HepG2 (cell line): ENCODE data around the gene KRT1. TPM values are rescaled to one million over a fixed set of nuclear protein-coding genes. Genes with fewer than 3 reads are reported as not detected.

ENCODE experiments used
- ATAC-seq: fragments of 200-7000 bp; cut with Tn5 transposase; 3 replicates; pipeline ENCODE4 v1.9.1; 2020; ENCODE audit warnings: mild to moderate bottlenecking, moderate library complexity
- BruUV-seq: library from RNA; stranded (reverse); fragments of 400-500 nt; replicated peaks from 2 replicates; lab custom pipeline; 2021; lab: Mats Ljungman, UMichigan
- CTCF ChIA-PET: fragments of 300-600 bp; formaldehyde crosslinking; extraction: SDS; loops from one replicate; lab custom pipeline; 2021; ENCODE audit warnings: low total read pairs, inconsistent platforms, low intra/inter-chr PET ratio; lab: Yijun Ruan, JAX
- POLR2A ChIA-PET: fragments of 350-600 bp; sonication (Branson Sonifier 250); formaldehyde crosslinking; loops from one replicate; lab custom pipeline; 2020; ENCODE audit warnings: antibody characterized with exemption, inconsistent platforms; lab: Yijun Ruan, JAX
- DNase-seq: peaks from one replicate; pipeline ENCODE4 v3.0.0-alpha.2; 2015; ENCODE audit warnings: low spot score
- FAIRE-seq: peaks from 3 replicates; lab custom pipeline; 2011; peaks lifted over from hg19 to GRCh38; lab: Jason Lieb, UNC
- H2AFZ ChIP-seq: one replicate; pipeline ENCODE4 v1.6.1; 2011; ENCODE audit warnings: low read length, inconsistent platforms
- H3K27ac ChIP-seq: fragments of 300-600 bp; 3 replicates; pipeline ENCODE4 v1.8.0; 2011; ENCODE audit warnings: mixed run types, mild to moderate bottlenecking, mixed read lengths, low read length, inconsistent platforms; ENCODE audit not compliant: insufficient read depth; ENCODE audit errors: extremely low read length
- H3K27me3 ChIP-seq, 2 experiments: fragments of 200-600 bp in 1 of 2; 2 replicates in 1 of 2; 3 replicates in 1 of 2; pipeline versions ENCODE4 v1.6.0 to v1.8.0; 2011; ENCODE audit warnings: low read length in 2 of 2, mild to moderate bottlenecking in 2 of 2, moderate library complexity in 2 of 2, inconsistent platforms in 1 of 2; ENCODE audit not compliant: insufficient read depth in 2 of 2, control insufficient read depth in 1 of 2
- H3K36me3 ChIP-seq, 2 experiments: fragments of 200-600 bp in 1 of 2; replicated peaks in 1 of 2; 2 replicates in 1 of 2; 3 replicates in 1 of 2; pipeline versions ENCODE4 v1.5.1 to v1.8.0; 2011; ENCODE audit warnings: low read length in 2 of 2, inconsistent platforms in 1 of 2; ENCODE audit not compliant: insufficient read depth in 2 of 2, control insufficient read depth in 1 of 2
- H3K4me1 ChIP-seq: 2 replicates; pipeline ENCODE4 v1.5.1; 2012; ENCODE audit warnings: low read length, inconsistent platforms; ENCODE audit not compliant: insufficient read depth
- H3K4me2 ChIP-seq: 2 replicates; pipeline ENCODE4 v1.6.0; 2011; ENCODE audit warnings: low read depth, low read length, inconsistent platforms
- H3K4me3 ChIP-seq, 3 experiments: fragments of 200-600 bp in 1 of 3; sonication (generic), shearing (Covaris generic) in 1 of 3; replicated peaks in 1 of 3; 2 replicates each; pipeline ENCODE4 v1.5.1; 2011 to 2016; ENCODE audit warnings: low read length in 3 of 3, inconsistent platforms in 2 of 3, low read depth in 2 of 3, mild to moderate bottlenecking in 2 of 3, control low read depth in 1 of 3, mixed read lengths in 1 of 3; ENCODE audit not compliant: insufficient read depth in 1 of 3
- H3K79me2 ChIP-seq: one replicate; pipeline ENCODE4 v1.6.1; 2011; ENCODE audit warnings: low read length, inconsistent platforms; ENCODE audit not compliant: insufficient read depth
- H3K9ac ChIP-seq: 2 replicates; pipeline ENCODE4 v1.6.0; 2011; ENCODE audit warnings: mild to moderate bottlenecking, low read depth, low read length, inconsistent platforms; ENCODE audit not compliant: insufficient read depth
- H3K9me3 ChIP-seq: 2 replicates; pipeline ENCODE4 v1.5.1; 2012; ENCODE audit warnings: mild to moderate bottlenecking, low read length
- H4K20me1 ChIP-seq: 2 replicates; pipeline ENCODE4 v1.6.0; 2011; ENCODE audit warnings: inconsistent platforms, mild to moderate bottlenecking, low read length, moderate library complexity; ENCODE audit not compliant: insufficient read depth
- CBX1 ChIP-seq: IDR thresholded peaks from one replicate; pipeline ENCODE4 v1.6.1; 2016; ENCODE audit warnings: antibody characterized with exemption, low read depth
- CHD4 ChIP-seq: fragments of 200-600 bp; sonication (generic); IDR thresholded peaks from 2 replicates; pipeline ENCODE4 v1.7.0; 2017; ENCODE audit warnings: mild to moderate bottlenecking, low read length, borderline replicate concordance
- HOXA5 ChIP-seq: sonication (generic); formaldehyde crosslinking; IDR thresholded peaks from 2 replicates; pipeline ENCODE4 v1.4.0; 2020; ENCODE audit warnings: missing genetic modification reagents
- NBN ChIP-seq: fragments of 450-650 bp; conservative IDR thresholded peaks from 2 replicates; pipeline ENCODE4 v1.6.1; 2017
- ZBTB3 ChIP-seq: sonication (generic); formaldehyde crosslinking; IDR thresholded peaks from 2 replicates; pipeline ENCODE4 v1.4.0; 2020; ENCODE audit warnings: low read depth, mild to moderate bottlenecking, moderate library complexity, missing genetic modification reagents, borderline replicate concordance
- ZBTB8A ChIP-seq: sonication (generic); formaldehyde crosslinking; IDR thresholded peaks from 2 replicates; pipeline ENCODE4 v1.4.0; 2020; ENCODE audit warnings: mild to moderate bottlenecking, low read depth, missing genetic modification reagents, borderline replicate concordance
- ZEB1 ChIP-seq: IDR thresholded peaks from 2 replicates; pipeline ENCODE4 v1.6.1; 2012; ENCODE audit warnings: mild to moderate bottlenecking, low read depth, inconsistent platforms; ENCODE audit not compliant: insufficient replicate concordance
- ZMAT3 ChIP-seq: sonication (generic); formaldehyde crosslinking; conservative IDR thresholded peaks from 2 replicates; pipeline ENCODE4 v1.7.0; 2021; ENCODE audit warnings: missing genetic modification reagents
- ZNF24 ChIP-seq: fragments of 450-650 bp; IDR thresholded peaks from 2 replicates; pipeline ENCODE4 v1.6.1; 2017; ENCODE audit warnings: antibody characterized with exemption, mild to moderate bottlenecking
- ZNF772 ChIP-seq: sonication (generic); formaldehyde crosslinking; IDR thresholded peaks from 2 replicates; pipeline ENCODE4 v1.5.0; 2020; ENCODE audit warnings: mild to moderate bottlenecking, missing genetic modification reagents
- ZSCAN21 ChIP-seq: sonication (generic); formaldehyde crosslinking; IDR thresholded peaks from 2 replicates; pipeline ENCODE4 v1.8.0; 2022; ENCODE audit warnings: mild to moderate bottlenecking, missing genetic modification reagents, moderate library complexity, borderline replicate concordance
- WGBS: methylation state at CpG from one replicate; pipeline ENCODE4 v1.1.6; 2017; ENCODE audit warnings: low lambda C conversion rate; 5-methylcytosine and 5-hydroxymethylcytosine counted together
- in situ Hi-C: cut with HindIII; loops from 2 replicates; pipeline ENCODE4 v1.10.0; 2017; ENCODE audit warnings: low pct_unique_long_range_greater_than_20kb; ENCODE audit not compliant: extremely low pct_ligation_motif_present
- intact Hi-C: fragments of 100-400 bp; cut with micrococcal nuclease; formaldehyde crosslinking; loops from one replicate; pipeline ENCODE4 v1.10.0; 2022; ENCODE audit not compliant: unreplicated experiment
- polyA plus RNA-seq, 8 experiments: library from polyadenylated mRNA; depleted of rRNA in 3 of 8; stranded (reverse) in 7 of 8; unstranded in 1 of 8; fragments of >200 nt; fragmentation: Illumina TruSeq in 4 of 8; extraction: Trizol in 4 of 8; gene quantifications; 2 replicates each; pipeline versions ENCODE4 v1.2.1 to v1.2.3, GENCODE V29; 2011 to 2016; ENCODE audit warnings: low read depth in 4 of 8, missing spikeins in 1 of 8, mixed read lengths in 1 of 8; ENCODE audit not compliant: insufficient read depth in 1 of 8
- total RNA-seq, 5 experiments: library from RNA; depleted of rRNA; stranded (reverse); fragments of >200 nt; fragmentation: Illumina TruSeq; extraction: Trizol; gene quantifications; 2 replicates each; pipeline ENCODE4 v1.2.3, GENCODE V29; 2016; ENCODE audit warnings: low read depth in 1 of 5
- TF ChIP-seq, protein P1 (sequence below): sonication (generic); formaldehyde crosslinking; IDR thresholded peaks from 2 replicates; pipeline ENCODE4 v1.5.0; 2020; ENCODE audit warnings: mild to moderate bottlenecking, missing genetic modification reagents, borderline replicate concordance
- TF ChIP-seq, protein P2 (sequence below): sonication (generic); formaldehyde crosslinking; IDR thresholded peaks from 2 replicates; pipeline ENCODE4 v1.4.0; 2020; ENCODE audit warnings: mild to moderate bottlenecking, missing genetic modification reagents
- TF ChIP-seq, protein P3 (sequence below): sonication (generic); formaldehyde crosslinking; IDR thresholded peaks from 2 replicates; pipeline ENCODE4 v1.8.0; 2022; ENCODE audit warnings: missing genetic modification reagents, mild to moderate bottlenecking, moderate library complexity, borderline replicate concordance
- TF ChIP-seq, protein P4 (sequence below): IDR thresholded peaks from 2 replicates; pipeline ENCODE4 v1.6.1; 2016

Gene KRT1
- total and polyA plus RNA-seq, 2 of the 13 experiments (the other 11 are each of a cell fraction or from before 2014, with no cell fraction given): not detected

DNA sequence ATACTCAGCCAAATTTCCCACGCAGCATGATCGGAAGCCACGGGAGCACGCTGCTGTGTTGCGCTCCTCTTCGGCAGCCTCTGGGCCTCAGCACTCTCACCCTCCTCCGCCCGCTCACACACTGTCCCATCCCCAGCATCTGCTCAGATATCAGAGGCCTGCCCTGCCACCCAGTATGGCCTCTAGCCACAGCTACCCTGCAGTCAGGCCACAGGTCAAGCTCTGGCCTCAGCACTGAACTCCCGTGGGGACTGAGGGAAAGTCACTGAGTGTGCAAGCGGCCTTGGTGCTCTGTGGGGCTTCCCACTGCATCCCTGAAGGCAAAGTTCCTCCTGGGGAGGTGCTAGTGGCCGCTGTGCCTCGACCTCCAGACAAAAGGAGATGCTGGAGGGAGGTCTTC lies 21.1 kb upstream of the KRT1 start:
- H3K27ac ChIP-seq: no peak overlapping the region
- TF ChIP-seq CBX1 (no peak), ZMAT3 (CRISPR knock-in tag) (no peak), ZEB1 (no peak), NBN (no peak), HOXA5 (no peak), CHD4 (no peak), ZNF772 (CRISPR knock-in tag) (no peak), ZNF24 (no peak), ZBTB8A (no peak), ZBTB3 (CRISPR knock-in tag) (no peak), ZSCAN21 (CRISPR knock-in tag) (no peak)
- TF ChIP-seq, protein P1, sequence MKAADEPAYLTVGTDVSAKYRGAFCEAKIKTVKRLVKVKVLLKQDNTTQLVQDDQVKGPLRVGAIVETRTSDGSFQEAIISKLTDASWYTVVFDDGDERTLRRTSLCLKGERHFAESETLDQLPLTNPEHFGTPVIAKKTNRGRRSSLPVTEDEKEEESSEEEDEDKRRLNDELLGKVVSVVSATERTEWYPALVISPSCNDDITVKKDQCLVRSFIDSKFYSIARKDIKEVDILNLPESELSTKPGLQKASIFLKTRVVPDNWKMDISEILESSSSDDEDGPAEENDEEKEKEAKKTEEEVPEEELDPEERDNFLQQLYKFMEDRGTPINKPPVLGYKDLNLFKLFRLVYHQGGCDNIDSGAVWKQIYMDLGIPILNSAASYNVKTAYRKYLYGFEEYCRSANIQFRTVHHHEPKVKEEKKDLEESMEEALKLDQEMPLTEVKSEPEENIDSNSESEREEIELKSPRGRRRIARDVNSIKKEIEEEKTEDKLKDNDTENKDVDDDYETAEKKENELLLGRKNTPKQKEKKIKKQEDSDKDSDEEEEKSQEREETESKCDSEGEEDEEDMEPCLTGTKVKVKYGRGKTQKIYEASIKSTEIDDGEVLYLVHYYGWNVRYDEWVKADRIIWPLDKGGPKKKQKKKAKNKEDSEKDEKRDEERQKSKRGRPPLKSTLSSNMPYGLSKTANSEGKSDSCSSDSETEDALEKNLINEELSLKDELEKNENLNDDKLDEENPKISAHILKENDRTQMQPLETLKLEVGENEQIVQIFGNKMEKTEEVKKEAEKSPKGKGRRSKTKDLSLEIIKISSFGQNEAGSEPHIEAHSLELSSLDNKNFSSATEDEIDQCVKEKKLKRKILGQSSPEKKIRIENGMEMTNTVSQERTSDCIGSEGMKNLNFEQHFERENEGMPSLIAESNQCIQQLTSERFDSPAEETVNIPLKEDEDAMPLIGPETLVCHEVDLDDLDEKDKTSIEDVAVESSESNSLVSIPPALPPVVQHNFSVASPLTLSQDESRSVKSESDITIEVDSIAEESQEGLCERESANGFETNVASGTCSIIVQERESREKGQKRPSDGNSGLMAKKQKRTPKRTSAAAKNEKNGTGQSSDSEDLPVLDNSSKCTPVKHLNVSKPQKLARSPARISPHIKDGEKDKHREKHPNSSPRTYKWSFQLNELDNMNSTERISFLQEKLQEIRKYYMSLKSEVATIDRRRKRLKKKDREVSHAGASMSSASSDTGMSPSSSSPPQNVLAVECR (CRISPR knock-in tag): no peak
- TF ChIP-seq, protein P2, sequence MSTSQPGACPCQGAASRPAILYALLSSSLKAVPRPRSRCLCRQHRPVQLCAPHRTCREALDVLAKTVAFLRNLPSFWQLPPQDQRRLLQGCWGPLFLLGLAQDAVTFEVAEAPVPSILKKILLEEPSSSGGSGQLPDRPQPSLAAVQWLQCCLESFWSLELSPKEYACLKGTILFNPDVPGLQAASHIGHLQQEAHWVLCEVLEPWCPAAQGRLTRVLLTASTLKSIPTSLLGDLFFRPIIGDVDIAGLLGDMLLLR: no peak
- TF ChIP-seq, protein P3, sequence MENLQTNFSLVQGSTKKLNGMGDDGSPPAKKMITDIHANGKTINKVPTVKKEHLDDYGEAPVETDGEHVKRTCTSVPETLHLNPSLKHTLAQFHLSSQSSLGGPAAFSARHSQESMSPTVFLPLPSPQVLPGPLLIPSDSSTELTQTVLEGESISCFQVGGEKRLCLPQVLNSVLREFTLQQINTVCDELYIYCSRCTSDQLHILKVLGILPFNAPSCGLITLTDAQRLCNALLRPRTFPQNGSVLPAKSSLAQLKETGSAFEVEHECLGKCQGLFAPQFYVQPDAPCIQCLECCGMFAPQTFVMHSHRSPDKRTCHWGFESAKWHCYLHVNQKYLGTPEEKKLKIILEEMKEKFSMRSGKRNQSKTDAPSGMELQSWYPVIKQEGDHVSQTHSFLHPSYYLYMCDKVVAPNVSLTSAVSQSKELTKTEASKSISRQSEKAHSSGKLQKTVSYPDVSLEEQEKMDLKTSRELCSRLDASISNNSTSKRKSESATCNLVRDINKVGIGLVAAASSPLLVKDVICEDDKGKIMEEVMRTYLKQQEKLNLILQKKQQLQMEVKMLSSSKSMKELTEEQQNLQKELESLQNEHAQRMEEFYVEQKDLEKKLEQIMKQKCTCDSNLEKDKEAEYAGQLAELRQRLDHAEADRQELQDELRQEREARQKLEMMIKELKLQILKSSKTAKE (CRISPR knock-in tag): no peak
- TF ChIP-seq, protein P4, sequence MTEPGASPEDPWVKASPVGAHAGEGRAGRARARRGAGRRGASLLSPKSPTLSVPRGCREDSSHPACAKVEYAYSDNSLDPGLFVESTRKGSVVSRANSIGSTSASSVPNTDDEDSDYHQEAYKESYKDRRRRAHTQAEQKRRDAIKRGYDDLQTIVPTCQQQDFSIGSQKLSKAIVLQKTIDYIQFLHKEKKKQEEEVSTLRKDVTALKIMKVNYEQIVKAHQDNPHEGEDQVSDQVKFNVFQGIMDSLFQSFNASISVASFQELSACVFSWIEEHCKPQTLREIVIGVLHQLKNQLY: no peak
- TF ChIP-seq, all 625 proteins: peak for 0
- no peak for FAIRE-seq
- no peak overlapping the region for H3K4me3 ChIP-seq
- H3K9me3 ChIP-seq: no peaks in the 10 kb centered on the region
- peaks cover 4 to 18% of the 10 kb centered on the region in 2 experiments; a peak in 4 of 5 replicates for H3K27me3 ChIP-seq
- no TSS peak for BruUV-seq
- H4K20me1 ChIP-seq: no peaks in the 10 kb centered on the region
- no peaks in the 10 kb centered on the region for H3K36me3 ChIP-seq
- 47% methylated on average over 12 of the region's 12 CpGs for WGBS
- no peak overlapping the region for H2AFZ ChIP-seq
- H3K9ac ChIP-seq: no peak overlapping the region
- CTCF ChIA-PET: no interaction called here
- POLR2A ChIA-PET: no interaction called here
- no peak overlapping the region for H3K4me2 ChIP-seq
- intact Hi-C loops: no loop called here
- in situ Hi-C loops: no loop called here
- no peaks in the 10 kb centered on the region for H3K79me2 ChIP-seq
- no peaks in the 10 kb centered on the region for H3K4me1 ChIP-seq
- no peak for DNase-seq
- ATAC-seq: no peak
